ENCODE measurements around the gene APBA3. TPM values are rescaled to one million over a fixed set of nuclear protein-coding genes. Genes with fewer than 3 reads are reported as not detected.
A peak's percentile ranks its signal among the peaks of the same experiment; 100 is the strongest.

The APBA3 gene
- total and polyA plus RNA-seq, 12 donors: 2.6 to 43.8 (median 22.3) TPM

- Histone ChIP-seq H3K27ac (no peak overlapping the region), H3K4me1 (replicated peaks in 1 of 2) (no peaks in the 10 kb centered on the region), H3K36me3 (replicated peaks in 1 of 2) (no peaks in the 10 kb centered on the region), H3K9me3 (replicated peaks in 1 of 3) (no peaks in the 10 kb centered on the region), H3K4me3 (no peak overlapping the region), H3K27me3 (peaks cover 8% of the 10 kb centered on the region)
- DNase-seq: no peak
- 35 to 55% (median 42%) methylated on average over 17 to 23 of the region's 23 CpGs for WGBS, 4 donors
- TF ChIP-seq POLR2A (IDR thresholded peaks at IDR 0.05): no peak
- no peak for TF ChIP-seq CTCF (IDR thresholded peaks at IDR 0.05)
- intact Hi-C loops (cut with DNase I): no loop called here
Observed at GRCh38 chr19:3712663-3713611, 48.6 kb downstream of the APBA3 start.

- no peaks in the 10 kb centered on the region for H3K4me1 ChIP-seq (replicated peaks in 1 of 2)
- TF ChIP-seq POLR2A (IDR thresholded peaks at IDR 0.05) (no peak), CTCF (IDR thresholded peaks at IDR 0.05) (no peak)
- intact Hi-C loops (cut with DNase I): no loop called here
Observed at GRCh38 chr19:3710265-3710812, 51.2 kb downstream of the APBA3 start.

GRCh38 chr19:3708207-3708931 is 53.1 kb downstream of the APBA3 start, which contains the start of gene TJP3:
Gene TJP3, plus strand, starts transcription at chr19:3708384. Its CDS starts 20,049 bp downstream, at chr19:3728433.
- DNase-seq: peak in 5 of 7 donors; percentile 24 to 45 (median 40)
- no peaks in the 10 kb centered on the region for H3K36me3 ChIP-seq (replicated peaks in 1 of 2)
- H3K9me3 ChIP-seq (replicated peaks in 1 of 3): no peaks in the 10 kb centered on the region
- TF ChIP-seq POLR2A (IDR thresholded peaks at IDR 0.05) (no peak), CTCF (IDR thresholded peaks at IDR 0.05) (no peak)
- WGBS, 4 donors: 12 to 41% (median 28%) methylated on average over 4 to 24 of the region's 24 CpGs
- no peak within 1 kb of the TSS for H3K4me3 ChIP-seq
- H3K4me1 ChIP-seq (replicated peaks in 1 of 2): no peaks in the 10 kb centered on the region
- peaks cover 17% of the 10 kb centered on the region for H3K27me3 ChIP-seq
- H3K27ac ChIP-seq: no peak within 1 kb of the TSS
- intact Hi-C loops (cut with DNase I): no loop called here

More at GRCh38 chr19:3710265-3710812, 51.2 kb downstream of the APBA3 start:
- peak; percentile 46 to 83 (median 69) for DNase-seq
- no peaks in the 10 kb centered on the region for H3K9me3 ChIP-seq (replicated peaks in 1 of 3)
- H3K27me3 ChIP-seq: peaks cover 14% of the 10 kb centered on the region
- H3K4me3 ChIP-seq: no peak overlapping the region
- no peaks in the 10 kb centered on the region for H3K36me3 ChIP-seq (replicated peaks in 1 of 2)
- no peak overlapping the region for H3K27ac ChIP-seq
- WGBS, 4 donors: 40 to 46% (median 43%) methylated on average over 17 to 20 of the region's 20 CpGs

GRCh38 chr19:3707868-3708206 is 53.7 kb downstream of the APBA3 start:
- 83 to 92% (median 87%) methylated on average over 8 to 12 of the region's 12 CpGs for WGBS, 4 donors
- peaks cover 17% of the 10 kb centered on the region for H3K27me3 ChIP-seq

More at GRCh38 chr19:3707868-3708206, 53.7 kb downstream of the APBA3 start:
- Histone ChIP-seq H3K36me3 (replicated peaks in 1 of 2) (no peaks in the 10 kb centered on the region), H3K9me3 (replicated peaks in 1 of 3) (no peaks in the 10 kb centered on the region), H3K4me1 (replicated peaks in 1 of 2) (no peaks in the 10 kb centered on the region), H3K27ac (no peak overlapping the region), H3K4me3 (no peak overlapping the region)
- no peak for DNase-seq
- TF ChIP-seq CTCF (IDR thresholded peaks at IDR 0.05) (no peak), POLR2A (IDR thresholded peaks at IDR 0.05) (no peak)
- intact Hi-C loops (cut with DNase I): no loop called here

Data from adrenal gland (tissue), 12 donors.